Gastroesophageal sphincter (tissue), 3 donors: ENCODE measurements around the gene NTN5.

ENCODE experiments used
- CTCF ChIP-seq, 4 experiments: fragments of 200-600 bp in 2 of 4; fragments of 450-650 bp in 2 of 4; sonication (generic) in 1 of 4; IDR thresholded peaks; one replicate each; pipeline ENCODE4 v1.5.1; 2017 to 2019; ENCODE audit warnings: antibody characterized with exemption in 4 of 4, mild to moderate bottlenecking in 2 of 4, moderate library complexity in 2 of 4
- EP300 ChIP-seq: sonication (generic); formaldehyde crosslinking; IDR thresholded peaks from one replicate; pipeline ENCODE4 v1.6.1; 2017; ENCODE audit warnings: antibody characterized with exemption, mild to moderate bottlenecking
- POLR2A ChIP-seq, 2 donors: fragments of 450-650 bp; IDR thresholded peaks; one replicate each; pipeline ENCODE4 v1.6.1; 2017; ENCODE audit warnings: antibody characterized with exemption in 2 of 2, mild to moderate bottlenecking in 2 of 2, moderate library complexity in 1 of 2

- TF ChIP-seq EP300 (no peak), CTCF (IDR thresholded peaks at IDR 0.05) (peak in 2 of 4 experiments; percentile 1 to 31), POLR2A (IDR thresholded peaks at IDR 0.05) (peak; percentile 4 to 45)
Measured at GRCh38 chr19:48636859-48637448, 35.9 kb downstream of the NTN5 start, which contains the start of gene DBP.
